HFF-Myc (cell line): ENCODE results near the gene SGCD.

ENCODE experiments used
- DNase-seq: peaks from one replicate; pipeline ENCODE4 v3.0.0-alpha.2; 2011; ENCODE audit warnings: low read depth; ENCODE audit errors: extremely low read depth
- H3K4me3 ChIP-seq: replicated peaks from 2 replicates; pipeline ENCODE4 v1.5.1; 2011; ENCODE audit warnings: low read depth, mild to moderate bottlenecking, control low read depth, low read length
- CTCF ChIP-seq: IDR thresholded peaks from 2 replicates; pipeline ENCODE4 v1.5.1; 2012; ENCODE audit warnings: mild to moderate bottlenecking, low read depth, low read length, control low read depth; ENCODE audit errors: missing control alignments

SGCD gene

GRCh38 chr5:156778139-156778706 is 451.3 kb downstream of the SGCD start:
- TF ChIP-seq CTCF = no peak
- no peak for DNase-seq
- H3K4me3 ChIP-seq = no peak overlapping the region

GRCh38 chr5:156778752-156779151 is 451.8 kb downstream of the SGCD start:
- no peak overlapping the region for H3K4me3 ChIP-seq
- TF ChIP-seq CTCF = no peak
- DNase-seq = no peak

- TF ChIP-seq CTCF = no peak
- H3K4me3 ChIP-seq = no peak overlapping the region
- no peak for DNase-seq
Observed at GRCh38 chr5:156779436-156779835, 452.5 kb downstream of the SGCD start.

GRCh38 chr5:156783092-156783491 is 456.1 kb downstream of the SGCD start:
- no peak for TF ChIP-seq CTCF
- no peak overlapping the region for H3K4me3 ChIP-seq
- no peak for DNase-seq

- no peak overlapping the region for H3K4me3 ChIP-seq
- DNase-seq = no peak
- TF ChIP-seq CTCF = no peak
Observed at GRCh38 chr5:156794687-156795086, 467.7 kb downstream of the SGCD start.

- no peak for TF ChIP-seq CTCF
- DNase-seq = no peak
Observed at GRCh38 chr5:156798201-156798600, 471.2 kb downstream of the SGCD start.

GRCh38 chr5:156799171-156799570 is 472.2 kb downstream of the SGCD start:
- TF ChIP-seq CTCF = no peak
- H3K4me3 ChIP-seq = no peak overlapping the region
- no peak for DNase-seq

More at GRCh38 chr5:156798201-156798600, 471.2 kb downstream of the SGCD start:
- no peak overlapping the region for H3K4me3 ChIP-seq
